DMS53 treated with DMSO at 0.1 percent for 48 hours (cell line): Measurements from ENCODE around the gene LDHD.
"Not testable (repeated sequence)": the region's sequence is repeated elsewhere in the genome, so short reads cannot be mapped to it uniquely, and the experiment has no call there.

Source experiments
- DNase-seq: peaks from one replicate; lab custom pipeline; 2025; ENCODE audit not compliant: unreplicated experiment; lab: John Stamatoyannopoulos, UW

The LDHD gene

GRCh38 chr16:75116081-75116910, at the start of gene LDHD:
LDHD (minus strand) TSS chr16:75116780; CDS start chr16:75116720, 60 bp downstream.
- DNase-seq: no peak

- DNase-seq: no peak
These were observed 43.8 kb upstream of the LDHD start for GRCh38 chr16:75160386-75160785.

GRCh38 chr16:75152635-75153034, 36.1 kb upstream of the LDHD start:
- no peak for DNase-seq

- DNase-seq: no peak
These were observed 35.2 kb upstream of the LDHD start for GRCh38 chr16:75151798-75152197.

GRCh38 chr16:75148311-75149195, 32.0 kb upstream of the LDHD start, which contains the start of gene ZFP1:
ZFP1 (plus strand) TSS chr16:75148524; CDS start chr16:75152952, 4,428 bp downstream.
- DNase-seq: peak; percentile 69

GRCh38 chr16:75147968-75148310, 31.4 kb upstream of the LDHD start:
- DNase-seq: no peak

- DNase-seq: no peak
These were observed 27.4 kb upstream of the LDHD start for GRCh38 chr16:75143941-75144340.

- peak; percentile 46 for DNase-seq
These were observed 22.9 kb upstream of the LDHD start for GRCh38 chr16:75139498-75139897.

- DNase-seq: no peak
These were observed 22.1 kb upstream of the LDHD start for GRCh38 chr16:75138636-75139035.

GRCh38 chr16:75138233-75138632, 21.7 kb upstream of the LDHD start:
- DNase-seq: no peak

- no peak for DNase-seq
These were observed 14.5 kb upstream of the LDHD start for GRCh38 chr16:75131081-75131480.

- DNase-seq: no peak
These were observed 13.7 kb upstream of the LDHD start for GRCh38 chr16:75130150-75130771.

- DNase-seq: not testable (repeated sequence)
These were observed 13.0 kb upstream of the LDHD start for GRCh38 chr16:75129421-75130149.

GRCh38 chr16:75127713-75128415, 11.3 kb upstream of the LDHD start:
- no peak for DNase-seq

GRCh38 chr16:75122609-75123008, 6.0 kb upstream of the LDHD start:
- DNase-seq: no peak

GRCh38 chr16:75121949-75122568, 5.5 kb upstream of the LDHD start:
- no peak for DNase-seq

- DNase-seq: no peak
These were observed 3.7 kb upstream of the LDHD start for GRCh38 chr16:75120253-75120652.

- no peak for DNase-seq
These were observed 2.5 kb upstream of the LDHD start for GRCh38 chr16:75118943-75119539.

GRCh38 chr16:75116911-75117245, 298 bp upstream of the LDHD start:
- DNase-seq: no peak
